Hepatocyte (in vitro differentiated cells): ENCODE measurements around the gene OR2Z1. TPM values are rescaled to one million over a fixed set of nuclear protein-coding genes. Genes with fewer than 3 reads are reported as not detected.
"Not testable (repeated sequence)": the region's sequence is repeated elsewhere in the genome, so short reads cannot be mapped to it uniquely, and the experiment has no call there.

Experiments
- DNase-seq: peaks from one replicate; pipeline ENCODE4 v3.0.0-alpha.2; 2016; ENCODE audit warnings: low spot score
- H2AFZ ChIP-seq: fragments of 200-600 bp; sonication (generic); 2 replicates; pipeline ENCODE4 v1.6.0; 2016; ENCODE audit warnings: antibody characterized with exemption, mild to moderate bottlenecking
- H3K27ac ChIP-seq: fragments of 200-600 bp; sonication (generic); 2 replicates; pipeline ENCODE4 v1.5.1; 2016; ENCODE audit warnings: mild to moderate bottlenecking
- H3K27me3 ChIP-seq: fragments of 200-600 bp; sonication (generic); 2 replicates; pipeline ENCODE4 v1.6.1; 2016
- H3K36me3 ChIP-seq: fragments of 200-600 bp; sonication (generic); replicated peaks from 2 replicates; pipeline ENCODE4 v1.5.1; 2016; ENCODE audit warnings: low read depth; ENCODE audit not compliant: insufficient read depth
- H3K4me1 ChIP-seq: fragments of 200-600 bp; sonication (generic); 2 replicates; pipeline ENCODE4 v1.5.1; 2016; ENCODE audit warnings: mild to moderate bottlenecking, moderate library complexity; ENCODE audit not compliant: insufficient read depth
- H3K4me2 ChIP-seq: fragments of 200-600 bp; sonication (generic); 2 replicates; pipeline ENCODE4 v1.6.0; 2016
- H3K4me3 ChIP-seq: fragments of 200-600 bp; sonication (generic); 2 replicates; pipeline ENCODE4 v1.5.1; 2016; ENCODE audit warnings: mild to moderate bottlenecking
- H3K79me2 ChIP-seq: fragments of 200-600 bp; sonication (generic); 2 replicates; pipeline ENCODE4 v1.6.0; 2017; ENCODE audit warnings: mild to moderate bottlenecking
- H3K9me2 ChIP-seq: fragments of 200-600 bp; sonication (generic); replicated peaks from 2 replicates; pipeline ENCODE4 v1.6.0; 2017; ENCODE audit warnings: mild to moderate bottlenecking; ENCODE audit not compliant: insufficient read depth
- H3K9me3 ChIP-seq: fragments of 200-600 bp; sonication (generic); 2 replicates; pipeline ENCODE4 v1.5.1; 2016; ENCODE audit warnings: low read depth, mild to moderate bottlenecking
- H4K20me1 ChIP-seq: fragments of 200-600 bp; sonication (generic); 2 replicates; pipeline ENCODE4 v1.6.0; 2016; ENCODE audit warnings: mild to moderate bottlenecking; ENCODE audit not compliant: insufficient read depth, poor library complexity, severe bottlenecking
- CTCF ChIP-seq: fragments of 200-600 bp; sonication (generic); IDR thresholded peaks from 2 replicates; pipeline ENCODE4 v1.5.1; 2016; ENCODE audit warnings: antibody characterized with exemption, mild to moderate bottlenecking; ENCODE audit not compliant: poor library complexity
- EZH2 ChIP-seq: fragments of 200-600 bp; sonication (generic); IDR thresholded peaks from 2 replicates; pipeline ENCODE4 v1.6.1; 2016; ENCODE audit warnings: antibody characterized with exemption, mild to moderate bottlenecking, borderline replicate concordance
- EZH2phosphoT487 ChIP-seq: fragments of 200-600 bp; sonication (generic); IDR thresholded peaks from one replicate; pipeline ENCODE4 v1.6.1; 2018; ENCODE audit warnings: antibody characterized with exemption, mild to moderate bottlenecking, low read depth, moderate library complexity; ENCODE audit not compliant: unreplicated experiment, severe bottlenecking
- WGBS: methylation state at CpG from one replicate; pipeline ENCODE4 v1.1.6; 2016; ENCODE audit warnings: low lambda C conversion rate; ENCODE audit errors: missing lambda C conversion rate; 5-methylcytosine and 5-hydroxymethylcytosine counted together
- polyA plus RNA-seq: library from polyadenylated mRNA; unstranded; fragments of >200 nt; fragmentation: Nextera tagmentation; extraction: Ambion mirVana; gene quantifications from 2 replicates; pipeline ENCODE4 v1.2.1, GENCODE V29; 2016
- total RNA-seq: library from RNA; depleted of rRNA; stranded (reverse); fragments of >200 nt; gene quantifications from 2 replicates; pipeline ENCODE4 v1.2.3, GENCODE V29; 2014

OR2Z1 gene
- total and polyA plus RNA-seq, 2 experiments from 2014 or later, result not detected

GRCh38 chr19:8702350-8702749 lies 19.1 kb upstream of the OR2Z1 start:
- Histone ChIP-seq H3K4me1 (no peaks in the 10 kb centered on the region), H3K4me2 (no peak overlapping the region), H4K20me1 (no peaks in the 10 kb centered on the region), H3K27me3 (no peaks in the 10 kb centered on the region), H3K36me3 (no peaks in the 10 kb centered on the region), H3K9me2 (no peaks in the 10 kb centered on the region), H3K4me3 (no peak overlapping the region), H3K79me2 (no peaks in the 10 kb centered on the region), H3K27ac (no peak overlapping the region), H3K9me3 (no peaks in the 10 kb centered on the region), H2AFZ (no peak overlapping the region)
- no peak for TF ChIP-seq CTCF
- TF ChIP-seq EZH2, result no peak
- no peak for TF ChIP-seq EZH2phosphoT487
- WGBS, result 42% methylated on average over 4 of the region's 5 CpGs
- no peak for DNase-seq

GRCh38 chr19:8703223-8703622 lies 18.2 kb upstream of the OR2Z1 start:
- no peak for DNase-seq
- Histone ChIP-seq H3K27ac (no peak overlapping the region), H2AFZ (no peak overlapping the region), H3K9me3 (no peaks in the 10 kb centered on the region), H3K9me2 (no peaks in the 10 kb centered on the region), H3K27me3 (no peaks in the 10 kb centered on the region), H3K36me3 (no peaks in the 10 kb centered on the region), H3K4me2 (no peak overlapping the region), H3K4me3 (no peak overlapping the region), H3K4me1 (no peaks in the 10 kb centered on the region), H4K20me1 (no peaks in the 10 kb centered on the region), H3K79me2 (no peaks in the 10 kb centered on the region)
- 51% methylated on average over 7 of the region's 7 CpGs for WGBS
- TF ChIP-seq EZH2 (no peak), CTCF (no peak), EZH2phosphoT487 (no peak)

GRCh38 chr19:8705304-8705703 lies 16.1 kb upstream of the OR2Z1 start:
- not testable (repeated sequence) for H3K27ac ChIP-seq, H3K36me3 ChIP-seq, H3K9me3 ChIP-seq, H3K79me2 ChIP-seq, H3K4me3 ChIP-seq, DNase-seq, H3K4me2 ChIP-seq, H4K20me1 ChIP-seq, H3K27me3 ChIP-seq, H3K4me1 ChIP-seq, H2AFZ ChIP-seq, H3K9me2 ChIP-seq
- 79% methylated on average over 3 of the region's 3 CpGs for WGBS

- H3K36me3 ChIP-seq, result no peaks in the 10 kb centered on the region
- H3K9me3 ChIP-seq, result no peaks in the 10 kb centered on the region
- H3K4me1 ChIP-seq, result no peaks in the 10 kb centered on the region
- 53% methylated on average over 5 of the region's 5 CpGs for whole genome bisulfite sequencing
- H4K20me1 ChIP-seq, result no peaks in the 10 kb centered on the region
- H2AFZ ChIP-seq, result no peak overlapping the region
- H3K9me2 ChIP-seq, result no peaks in the 10 kb centered on the region
- no peak for DNase-seq
- H3K79me2 ChIP-seq, result no peaks in the 10 kb centered on the region
- H3K4me3 ChIP-seq, result no peak overlapping the region
- no peaks in the 10 kb centered on the region for H3K27me3 ChIP-seq
- no peak overlapping the region for H3K27ac ChIP-seq
- TF ChIP-seq CTCF (no peak), EZH2 (no peak), EZH2phosphoT487 (no peak)
- H3K4me2 ChIP-seq, result no peak overlapping the region
Observed at GRCh38 chr19:8705742-8706141, 15.7 kb upstream of the OR2Z1 start.

- H3K9me3 ChIP-seq, H3K27me3 ChIP-seq, H2AFZ ChIP-seq, H3K27ac ChIP-seq, DNase-seq, H3K4me2 ChIP-seq, H3K4me1 ChIP-seq, H3K9me2 ChIP-seq, H4K20me1 ChIP-seq, H3K4me3 ChIP-seq, H3K36me3 ChIP-seq, H3K79me2 ChIP-seq: not testable (repeated sequence)
- WGBS, result 84% methylated on average over 7 of the region's 7 CpGs
Observed at GRCh38 chr19:8710337-8710736, 11.1 kb upstream of the OR2Z1 start.
